GM03348 (cell line): ENCODE data around the gene GH2.
"Not testable (repeated sequence)": the region's sequence is repeated elsewhere in the genome, so short reads cannot be mapped to it uniquely, and the experiment has no call there.

Experiments
- DNase-seq: peaks from one replicate; pipeline ENCODE4 v3.0.0; 2012; ENCODE audit warnings: low spot score

GH2 gene

GRCh38 chr17:63911041-63911635 lies 29.4 kb upstream of the GH2 start, which contains the start of gene CSHL1:
CSHL1 (minus strand) TSS chr17:63911258; CDS start chr17:63911196, 62 bp downstream.
- DNase-seq = no peak

DNA sequence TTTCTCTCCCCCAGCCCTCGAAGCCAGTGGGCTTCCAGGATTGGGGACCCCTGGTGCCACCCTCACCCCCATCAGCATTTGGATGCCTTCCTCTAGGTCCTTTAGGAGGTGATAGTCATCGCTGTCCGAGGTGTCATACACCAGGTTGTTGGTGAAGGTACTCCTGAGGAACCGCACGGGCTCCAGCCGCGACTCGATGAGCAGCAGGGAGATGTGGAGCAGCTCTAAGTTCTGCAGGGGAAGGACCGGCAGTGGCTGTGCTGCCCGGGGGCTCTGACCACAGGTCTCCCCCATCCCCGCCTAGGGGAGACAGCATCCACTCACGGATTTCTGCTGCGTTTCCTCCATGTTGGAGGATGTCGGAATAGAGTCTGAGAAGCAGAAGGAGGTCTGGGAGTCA lies 28.4 kb upstream of the GH2 start:
- no peak for DNase-seq

DNA sequence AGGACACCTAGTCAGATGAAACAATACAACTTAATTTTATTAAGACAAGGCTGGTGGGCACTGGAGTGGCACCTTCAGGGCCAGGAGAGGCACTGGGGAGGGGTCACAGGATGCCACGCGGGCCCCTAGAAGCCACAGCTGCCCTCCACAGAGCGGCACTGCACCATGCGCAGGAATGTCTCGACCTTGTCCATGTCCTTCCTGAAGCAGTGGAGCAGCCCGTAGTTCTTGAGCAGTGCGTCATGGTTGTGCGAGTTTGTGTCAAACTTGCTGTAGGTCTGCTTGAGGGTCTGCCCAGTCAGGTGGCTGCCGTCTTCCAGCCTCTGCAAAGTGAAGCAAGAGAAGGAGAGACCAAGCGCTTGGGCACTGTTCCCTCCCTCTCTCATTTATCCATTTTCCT lies 27.8 kb upstream of the GH2 start:
- DNase-seq = not testable (repeated sequence)

GRCh38 chr17:63907161-63907778 lies 25.5 kb upstream of the GH2 start:
- not testable (repeated sequence) for DNase-seq

DNA sequence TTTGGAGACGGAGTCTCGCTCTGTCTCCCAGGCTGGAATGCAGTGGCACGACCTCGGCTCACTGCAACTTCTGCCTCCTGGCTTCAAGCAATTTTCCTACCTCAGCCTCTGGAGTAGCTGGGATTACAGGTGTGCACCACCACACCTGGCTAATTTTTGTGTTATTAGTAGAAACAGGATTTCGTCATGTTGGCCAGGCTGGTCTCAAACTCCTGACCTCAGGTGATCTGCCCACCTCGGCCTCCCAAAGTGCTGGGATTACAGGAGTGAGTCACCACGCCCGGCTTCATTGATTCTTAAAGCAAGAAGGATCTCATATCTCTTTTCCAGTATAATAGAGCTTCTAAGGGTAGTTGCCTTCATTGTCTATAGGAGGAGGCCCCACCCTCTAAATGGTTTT lies 23.1 kb upstream of the GH2 start:
- not testable (repeated sequence) for DNase-seq

GRCh38 chr17:63903787-63904201 lies 22.1 kb upstream of the GH2 start:
- not testable (repeated sequence) for DNase-seq

GRCh38 chr17:63901971-63902370 lies 20.2 kb upstream of the GH2 start:
- DNase-seq = not testable (repeated sequence)

GRCh38 chr17:63898899-63899798 lies 17.4 kb upstream of the GH2 start:
- DNase-seq = not testable (repeated sequence)

GRCh38 chr17:63896524-63897354 lies 15.0 kb upstream of the GH2 start, which contains the start of gene CSH1:
CSH1 (minus strand) TSS chr17:63896574; CDS start chr17:63896511, 63 bp downstream.
- not testable (repeated sequence) for DNase-seq

DNA sequence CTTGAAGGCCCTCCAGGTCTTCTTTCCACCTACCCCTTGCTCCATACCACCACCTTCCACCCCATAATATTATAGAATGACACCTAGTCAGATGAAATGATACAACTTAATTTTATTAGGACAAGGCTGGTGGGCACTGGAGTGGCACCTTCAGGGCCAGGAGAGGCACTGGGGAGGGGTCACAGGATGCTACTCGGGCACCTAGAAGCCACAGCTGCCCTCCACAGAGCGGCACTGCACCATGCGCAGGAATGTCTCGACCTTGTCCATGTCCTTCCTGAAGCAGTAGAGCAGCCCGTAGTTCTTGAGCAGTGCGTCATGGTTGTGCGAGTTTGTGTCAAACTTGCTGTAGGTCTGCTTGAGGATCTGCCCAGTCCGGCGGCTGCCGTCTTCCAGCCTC lies 13.1 kb upstream of the GH2 start:
- DNase-seq = not testable (repeated sequence)

GRCh38 chr17:63894021-63894420 lies 12.3 kb upstream of the GH2 start:
- not testable (repeated sequence) for DNase-seq

GRCh38 chr17:63892316-63893037 lies 10.7 kb upstream of the GH2 start:
- DNase-seq = not testable (repeated sequence)

- DNase-seq = peak; percentile 50
These were observed 7.5 kb upstream of the GH2 start for GRCh38 chr17:63889026-63889848.

- not testable (repeated sequence) for DNase-seq
These were observed 3.4 kb upstream of the GH2 start for GRCh38 chr17:63885119-63885518.

DNA sequence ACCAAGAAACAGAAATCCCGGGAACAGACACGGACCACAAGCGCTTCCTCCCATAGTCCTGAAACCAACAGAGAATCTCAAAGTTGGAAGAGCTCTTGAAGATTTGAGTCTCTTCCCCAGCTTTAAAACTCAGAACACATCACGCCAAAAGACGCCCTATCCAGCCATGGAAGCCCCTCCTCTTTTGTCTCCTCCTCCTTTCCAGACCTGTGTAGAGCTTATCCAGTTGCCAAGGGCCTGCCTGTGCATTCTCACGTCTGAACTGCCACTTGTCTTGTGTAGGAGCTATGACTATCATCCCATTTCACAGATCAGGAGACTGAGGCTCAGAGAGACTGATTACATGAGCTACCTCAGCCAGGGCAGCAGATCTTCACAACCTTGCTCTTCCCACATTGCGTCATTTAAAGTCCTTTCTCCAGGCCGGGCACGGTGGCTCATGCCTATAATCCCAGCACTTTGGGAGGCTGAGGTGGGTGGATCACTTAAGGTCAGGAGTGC lies 932 bp upstream of the GH2 start:
- not testable (repeated sequence) for DNase-seq

DNA sequence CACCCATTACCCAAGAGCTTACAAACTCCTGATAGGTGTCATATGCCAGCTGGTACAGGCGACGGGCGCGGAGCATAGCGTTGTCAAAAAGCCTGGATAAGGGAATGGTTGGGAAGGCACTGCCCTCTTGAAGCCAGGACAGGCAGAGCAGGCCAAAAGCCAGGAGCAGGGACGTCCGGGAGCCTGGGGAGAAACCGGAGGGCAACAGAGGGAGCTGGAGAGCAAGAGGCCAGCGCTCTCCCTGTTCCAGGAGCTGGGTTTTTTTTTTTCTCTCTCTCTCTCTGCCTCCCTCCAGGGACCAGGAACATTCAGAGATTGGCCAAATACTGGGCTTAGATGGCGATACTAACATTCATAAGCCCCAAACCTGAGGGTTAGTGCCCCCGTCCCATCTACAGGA lies 407 bp downstream of the GH2 start:
- not testable (repeated sequence) for DNase-seq

- DNase-seq = no peak
These were observed 1.0 kb downstream of the GH2 start for GRCh38 chr17:63880706-63881105.

- not testable (repeated sequence) for DNase-seq
These were observed 3.3 kb downstream of the GH2 start for GRCh38 chr17:63878413-63878812.

DNA sequence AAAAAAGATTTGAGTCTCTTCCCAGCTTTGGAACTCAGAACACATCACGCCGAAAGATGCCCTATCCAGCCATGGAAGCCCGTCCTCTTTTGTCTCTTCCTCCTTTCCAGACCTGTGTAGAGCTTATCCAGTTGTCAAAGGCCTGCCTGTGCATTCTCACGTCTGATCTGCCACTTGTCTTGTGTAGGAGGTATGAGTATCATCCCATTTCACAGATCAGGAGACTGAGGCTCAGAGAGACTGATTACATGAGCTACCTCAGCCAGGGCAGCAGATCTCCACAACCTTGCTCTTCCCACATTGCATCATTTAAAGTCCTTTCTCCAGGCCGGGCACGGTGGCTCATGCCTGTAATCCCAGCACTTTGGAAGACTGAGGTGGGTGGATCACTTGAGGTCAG lies 7.1 kb downstream of the GH2 start:
- not testable (repeated sequence) for DNase-seq
